Mesenchymal stem cell (in vitro differentiated cells and primary cell): ENCODE measurements around the gene TOMM70.

Source experiments
- DNase-seq: peaks from one replicate; pipeline ENCODE4 v3.0.0-alpha.2; 2013
- H2AFZ ChIP-seq: one replicate; pipeline ENCODE4 v1.6.1; 2013; ENCODE audit warnings: low read depth, mild to moderate bottlenecking, control low read depth, inconsistent platforms, low read length, moderate library complexity
- H2AK5ac ChIP-seq: 2 replicates; pipeline ENCODE4 v1.6.1; 2013; ENCODE audit warnings: low read length, moderate library complexity, mild to moderate bottlenecking, inconsistent platforms; ENCODE audit not compliant: severe bottlenecking
- H2BK120ac ChIP-seq: one replicate; pipeline ENCODE4 v1.6.1; 2013; ENCODE audit warnings: low read depth, mild to moderate bottlenecking, inconsistent platforms, low read length, moderate library complexity
- H2BK12ac ChIP-seq, 2 experiments: one replicate each; pipeline ENCODE4 v1.6.1; 2013; ENCODE audit warnings: inconsistent platforms in 2 of 2, low read length in 2 of 2, mild to moderate bottlenecking in 2 of 2, moderate library complexity in 2 of 2, control low read depth in 1 of 2
- H2BK15ac ChIP-seq: one replicate; pipeline ENCODE4 v1.6.1; 2013; ENCODE audit warnings: mild to moderate bottlenecking, low read depth, inconsistent platforms; ENCODE audit not compliant: poor library complexity, severe bottlenecking
- H2BK5ac ChIP-seq: 2 replicates; pipeline ENCODE4 v1.6.1; 2013; ENCODE audit warnings: low read depth, mild to moderate bottlenecking, low read length, control low read depth, inconsistent platforms; ENCODE audit not compliant: poor library complexity, severe bottlenecking
- H3K14ac ChIP-seq, 2 experiments: one replicate each; pipeline ENCODE4 v1.6.1; 2013; ENCODE audit warnings: inconsistent platforms in 2 of 2, low read length in 2 of 2, control low read depth in 1 of 2, mild to moderate bottlenecking in 1 of 2, moderate library complexity in 1 of 2
- H3K18ac ChIP-seq, 2 experiments: one replicate each; pipeline ENCODE4 v1.6.1; 2013; ENCODE audit warnings: inconsistent platforms in 2 of 2, low read length in 2 of 2, control low read depth in 1 of 2, low read depth in 1 of 2, mild to moderate bottlenecking in 1 of 2
- H3K23ac ChIP-seq, 2 experiments: one replicate each; pipeline ENCODE4 v1.6.1; 2013; ENCODE audit warnings: inconsistent platforms in 2 of 2, low read length in 2 of 2, mild to moderate bottlenecking in 2 of 2, moderate library complexity in 2 of 2, control low read depth in 1 of 2
- H3K27ac ChIP-seq: 2 replicates; pipeline ENCODE4 v1.5.1; 2013; ENCODE audit warnings: mild to moderate bottlenecking, moderate library complexity, low read length, control low read depth, inconsistent platforms; ENCODE audit not compliant: poor library complexity, severe bottlenecking
- H3K27me3 ChIP-seq, 2 experiments: 2 replicates each; pipeline versions ENCODE4 v1.6.1 to v1.7.0; 2013; ENCODE audit warnings: low read length in 2 of 2, mild to moderate bottlenecking in 2 of 2, moderate library complexity in 2 of 2, control low read depth in 1 of 2, inconsistent platforms in 1 of 2; ENCODE audit not compliant: control insufficient read depth in 1 of 2, insufficient read depth in 1 of 2
- H3K36me3 ChIP-seq, 2 experiments: 2 replicates each; pipeline versions ENCODE4 v1.6.1 to v1.7.0; 2013; ENCODE audit warnings: low read length in 2 of 2, control low read depth in 1 of 2, inconsistent platforms in 1 of 2, low read depth in 1 of 2, mild to moderate bottlenecking in 1 of 2; ENCODE audit not compliant: insufficient read depth in 2 of 2, control insufficient read depth in 1 of 2
- H3K4ac ChIP-seq, 2 experiments: one replicate each; pipeline ENCODE4 v1.6.1; 2013; ENCODE audit warnings: inconsistent platforms in 2 of 2, low read length in 2 of 2, mild to moderate bottlenecking in 2 of 2, moderate library complexity in 2 of 2, control low read depth in 1 of 2, low read depth in 1 of 2
- H3K4me1 ChIP-seq: 2 replicates; pipeline ENCODE4 v1.6.1; 2013; ENCODE audit warnings: low read depth, low read length, control low read depth; ENCODE audit not compliant: control insufficient read depth, insufficient read depth
- H3K4me2 ChIP-seq: 2 replicates; pipeline ENCODE4 v1.6.1; 2013; ENCODE audit warnings: low read length, mild to moderate bottlenecking, inconsistent platforms; ENCODE audit not compliant: poor library complexity, severe bottlenecking
- H3K4me3 ChIP-seq, 2 experiments: 2 replicates each; pipeline versions ENCODE4 v1.5.1 to v1.7.0; 2013; ENCODE audit warnings: low read length in 2 of 2, mild to moderate bottlenecking in 2 of 2, control low read depth in 1 of 2, low read depth in 1 of 2; ENCODE audit not compliant: insufficient read depth in 1 of 2
- H3K79me1 ChIP-seq: replicated peaks from 2 replicates; pipeline ENCODE4 v1.6.1; 2013; ENCODE audit warnings: mild to moderate bottlenecking, control low read depth, low read length, inconsistent platforms; ENCODE audit not compliant: poor library complexity, severe bottlenecking
- H3K9ac ChIP-seq: 2 replicates; pipeline ENCODE4 v1.7.0; 2013; ENCODE audit warnings: mild to moderate bottlenecking, low read length, moderate library complexity
- H3K9me3 ChIP-seq: 2 replicates; pipeline ENCODE4 v1.7.0; 2013; ENCODE audit warnings: mild to moderate bottlenecking, low read length; ENCODE audit not compliant: control insufficient read depth
- H4K8ac ChIP-seq: one replicate; pipeline ENCODE4 v1.6.1; 2013; ENCODE audit warnings: inconsistent platforms, mild to moderate bottlenecking, low read length, moderate library complexity
- H4K91ac ChIP-seq: one replicate; pipeline ENCODE4 v1.6.1; 2013; ENCODE audit warnings: mild to moderate bottlenecking, low read length, inconsistent platforms
- WGBS: methylation state at CpG from one replicate; pipeline ENCODE4 v1.1.7; 2013; ENCODE audit warnings: mixed read lengths; 5-methylcytosine and 5-hydroxymethylcytosine counted together

Gene TOMM70

DNA sequence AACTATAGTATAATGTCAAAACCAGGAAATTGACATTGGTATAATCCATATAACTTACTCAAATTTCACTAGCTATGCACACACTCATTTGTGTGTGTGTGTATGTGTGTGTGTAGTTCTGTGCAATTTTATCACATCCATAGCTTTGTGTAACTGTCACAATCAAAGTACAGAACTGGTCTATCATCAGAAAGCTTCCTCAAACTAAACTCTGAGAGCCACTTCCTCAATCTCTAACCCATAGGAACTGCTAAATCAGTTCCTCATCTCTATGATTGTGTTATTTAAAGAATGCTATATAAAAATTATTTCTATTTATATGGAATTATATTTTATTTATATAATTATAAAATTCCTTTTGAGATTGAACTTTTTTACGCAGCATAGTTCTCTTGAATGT, 18.5 kb upstream of the TOMM70 start:
- H3K4me3 ChIP-seq: no peak overlapping the region
- H4K91ac ChIP-seq: no peak overlapping the region
- no peaks in the 10 kb centered on the region for H3K27me3 ChIP-seq
- H4K8ac ChIP-seq: no peak overlapping the region
- no peak overlapping the region for H2AK5ac ChIP-seq
- H3K4me1 ChIP-seq: no peaks in the 10 kb centered on the region
- no peaks in the 10 kb centered on the region for H3K9me3 ChIP-seq
- no peak overlapping the region for H2AFZ ChIP-seq
- peaks cover 2% of the 10 kb centered on the region for H3K79me1 ChIP-seq
- H2BK15ac ChIP-seq: no peak overlapping the region
- no peak overlapping the region for H2BK12ac ChIP-seq
- H2BK120ac ChIP-seq: no peak overlapping the region
- H2BK5ac ChIP-seq: no peak overlapping the region
- WGBS: 71% methylated on average over 1 of the region's 1 CpG
- no peak overlapping the region for H3K18ac ChIP-seq
- no peak overlapping the region for H3K9ac ChIP-seq
- no peak overlapping the region for H3K4me2 ChIP-seq
- no peak overlapping the region for H3K23ac ChIP-seq
- DNase-seq: no peak
- no peaks in the 10 kb centered on the region for H3K36me3 ChIP-seq
- H3K27ac ChIP-seq: no peak overlapping the region
- no peak overlapping the region for H3K4ac ChIP-seq
- H3K14ac ChIP-seq: no peak overlapping the region

DNA sequence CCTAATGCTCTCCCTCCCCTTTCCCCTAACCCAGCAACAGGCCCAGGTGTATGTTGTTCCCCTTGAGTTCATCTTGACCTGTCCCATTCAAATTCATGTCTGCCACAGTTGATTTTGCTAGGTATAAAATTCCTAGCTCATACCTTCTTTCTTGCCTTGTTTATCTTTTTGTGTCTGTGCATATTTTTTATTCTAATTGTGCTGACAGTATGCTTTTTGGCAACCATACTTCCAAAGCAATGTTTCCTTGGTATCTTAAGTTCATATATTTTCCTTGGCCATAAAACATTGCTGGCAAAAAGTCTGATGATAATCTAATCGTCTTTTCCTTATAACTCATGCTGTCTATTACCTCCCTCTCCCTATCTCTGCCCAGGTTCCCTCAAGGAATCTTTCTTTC, 16.0 kb upstream of the TOMM70 start:
- no peak overlapping the region for H2BK12ac ChIP-seq
- H3K14ac ChIP-seq: no peak overlapping the region
- no peak overlapping the region for H2AK5ac ChIP-seq
- H3K4me2 ChIP-seq: no peak overlapping the region
- peaks cover 7% of the 10 kb centered on the region for H3K79me1 ChIP-seq
- H2AFZ ChIP-seq: no peak overlapping the region
- H2BK15ac ChIP-seq: no peak overlapping the region
- WGBS: no CpG with 5 or more reads among the region's 1 CpG
- no peak overlapping the region for H3K18ac ChIP-seq
- H3K4me3 ChIP-seq: no peak overlapping the region
- H2BK120ac ChIP-seq: no peak overlapping the region
- no peak overlapping the region for H2BK5ac ChIP-seq
- no peak overlapping the region for H4K8ac ChIP-seq
- H3K36me3 ChIP-seq: peaks cover 0 to 3% of the 10 kb centered on the region in 2 experiments
- no peak overlapping the region for H4K91ac ChIP-seq
- DNase-seq: no peak
- H3K27me3 ChIP-seq: no peaks in the 10 kb centered on the region
- H3K9me3 ChIP-seq: no peaks in the 10 kb centered on the region
- H3K9ac ChIP-seq: no peak overlapping the region
- H3K27ac ChIP-seq: no peak overlapping the region
- peaks cover 1% of the 10 kb centered on the region for H3K4me1 ChIP-seq
- no peak overlapping the region for H3K23ac ChIP-seq
- no peak overlapping the region for H3K4ac ChIP-seq

DNA sequence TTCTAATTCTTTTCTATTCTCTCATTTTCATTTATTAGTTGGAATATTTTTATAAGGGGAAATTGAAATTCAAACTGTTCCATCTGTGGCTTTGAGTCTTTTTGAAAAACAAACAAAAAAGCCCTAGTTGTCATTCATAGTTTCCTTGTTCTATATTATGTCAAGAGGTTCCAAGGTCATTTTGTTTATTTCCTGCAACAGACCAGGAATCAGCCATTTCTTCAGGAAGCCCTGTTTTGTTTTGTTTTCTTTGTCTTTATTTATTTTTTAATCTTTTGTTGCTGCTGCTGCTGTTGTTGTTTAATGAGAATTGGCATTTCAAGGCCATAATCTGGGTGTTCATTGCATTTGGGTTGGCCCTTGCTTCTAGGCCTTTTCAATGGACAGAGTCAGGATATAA, 15.3 kb upstream of the TOMM70 start:
- Histone ChIP-seq H3K4ac (no peak overlapping the region), H2AK5ac (no peak overlapping the region), H3K14ac (no peak overlapping the region), H4K91ac (no peak overlapping the region), H3K79me1 (peaks cover 7% of the 10 kb centered on the region), H2BK5ac (no peak overlapping the region), H3K18ac (no peak overlapping the region), H3K4me1 (peaks cover 1% of the 10 kb centered on the region), H3K9ac (no peak overlapping the region), H3K4me2 (no peak overlapping the region), H3K4me3 (no peak overlapping the region), H2BK15ac (no peak overlapping the region), H3K27me3 (no peaks in the 10 kb centered on the region), H3K36me3 (peaks cover 2 to 3% of the 10 kb centered on the region in 2 experiments), H3K9me3 (peaks cover 6% of the 10 kb centered on the region), H3K23ac (no peak overlapping the region), H3K27ac (no peak overlapping the region), H2BK120ac (no peak overlapping the region), H2BK12ac (no peak overlapping the region), H2AFZ (no peak overlapping the region), H4K8ac (no peak overlapping the region)
- no peak for DNase-seq

DNA sequence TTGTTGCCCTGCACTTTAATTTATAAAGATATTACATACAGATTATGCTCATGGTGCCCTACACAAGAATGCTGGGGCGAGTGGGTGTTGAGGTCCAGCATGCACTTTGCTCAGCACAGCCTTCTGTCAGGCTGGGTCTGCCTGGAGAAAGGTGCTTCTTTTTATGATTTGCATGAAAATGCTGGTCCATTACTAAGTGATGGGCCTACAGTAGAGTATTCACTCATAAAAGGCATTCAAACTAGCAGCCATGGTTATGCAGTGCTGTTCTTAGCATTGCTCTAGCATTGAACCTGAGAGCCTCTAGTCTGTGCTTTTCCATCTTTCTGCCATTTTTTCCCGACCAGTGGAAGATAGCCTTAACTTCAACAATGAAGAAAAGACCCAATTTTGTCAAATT, 12.7 kb upstream of the TOMM70 start:
- 72% methylated on average over 2 of the region's 2 CpGs for WGBS

More for the DNA sequence above, 12.7 kb upstream of the TOMM70 start:
- Histone ChIP-seq H3K23ac (no peak overlapping the region), H3K4me3 (no peak overlapping the region), H2BK5ac (no peak overlapping the region), H3K27ac (no peak overlapping the region), H3K79me1 (peaks cover 16% of the 10 kb centered on the region), H3K4me1 (peaks cover 1% of the 10 kb centered on the region), H2AFZ (no peak overlapping the region), H2BK12ac (no peak overlapping the region), H3K9ac (no peak overlapping the region), H3K9me3 (peaks cover 7% of the 10 kb centered on the region), H3K14ac (no peak overlapping the region), H3K4ac (no peak overlapping the region), H4K91ac (no peak overlapping the region), H3K36me3 (peaks cover 3 to 5% of the 10 kb centered on the region in 2 experiments), H3K27me3 (no peaks in the 10 kb centered on the region), H3K18ac (no peak overlapping the region), H2BK15ac (no peak overlapping the region), H2BK120ac (no peak overlapping the region), H2AK5ac (no peak overlapping the region), H4K8ac (no peak overlapping the region), H3K4me2 (no peak overlapping the region)
- DNase-seq: no peak
